LoVo (cell line): ENCODE results near the gene EBLN1.

Source experiments
- DNase-seq: peaks from one replicate; pipeline ENCODE4 v3.0.0-alpha.2; 2016; ENCODE audit warnings: low spot score

Gene EBLN1

GRCh38 chr10:22217842-22218241, at the start of gene EBLN1:
EBLN1 (minus strand) TSS chr10:22218015; CDS start chr10:22209983, 8,032 bp downstream.
- DNase-seq, result no peak

DNA sequence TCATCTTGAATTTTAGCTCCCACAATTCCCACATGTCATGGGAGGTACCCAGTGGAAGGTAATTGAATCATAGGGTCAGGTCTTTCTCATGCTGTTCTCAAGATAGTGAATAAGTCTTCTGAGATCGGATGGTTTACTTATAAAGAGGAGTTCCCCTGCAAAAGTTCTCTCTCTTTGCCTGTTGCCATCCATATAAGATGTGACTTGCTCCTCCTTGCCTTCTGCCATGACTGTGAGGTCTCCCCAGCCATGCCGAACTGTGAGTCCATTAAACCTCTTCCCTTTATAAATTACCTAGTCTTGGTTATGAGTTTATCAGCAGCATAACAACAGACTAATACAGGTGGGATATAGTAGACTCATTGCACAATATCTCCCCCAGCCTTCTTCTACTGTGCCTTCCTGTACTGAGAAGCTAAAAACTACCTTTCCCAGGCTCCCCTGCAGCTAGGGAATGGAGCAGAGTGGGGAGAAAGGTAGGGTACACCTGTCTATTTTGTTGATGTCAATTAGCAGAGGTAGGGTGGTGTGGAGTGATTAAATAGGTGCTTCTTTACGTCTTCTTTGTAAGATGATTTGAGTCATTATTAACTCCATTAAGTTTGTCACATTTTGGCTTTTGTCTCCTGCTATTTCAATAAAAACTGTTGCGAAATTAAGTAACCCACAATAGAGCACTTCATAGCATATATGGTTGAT, 48.2 kb upstream of the EBLN1 start:
- DNase-seq, result no peak

- no peak for DNase-seq
Measured at GRCh38 chr10:22263106-22263505, 45.3 kb upstream of the EBLN1 start.

DNA sequence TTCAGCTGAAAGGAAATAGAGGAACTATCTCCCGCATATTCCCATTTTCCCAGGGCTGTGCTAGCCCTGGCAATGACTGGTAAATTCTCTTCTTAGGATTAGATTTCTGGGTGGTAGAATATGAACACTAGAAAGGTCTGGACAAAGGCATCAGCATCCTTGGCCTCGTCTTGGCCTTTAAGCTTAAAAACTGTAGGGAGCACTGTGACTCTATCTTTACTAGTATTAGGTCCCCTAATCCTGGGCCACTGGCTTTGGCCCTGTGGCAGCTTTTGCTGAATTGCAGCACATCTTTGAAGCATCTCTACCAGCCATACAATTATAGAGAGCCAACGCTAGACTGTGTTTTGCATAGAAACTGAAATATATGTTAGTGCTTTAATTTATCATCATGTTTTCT, 41.5 kb upstream of the EBLN1 start:
- DNase-seq, result no peak

DNA sequence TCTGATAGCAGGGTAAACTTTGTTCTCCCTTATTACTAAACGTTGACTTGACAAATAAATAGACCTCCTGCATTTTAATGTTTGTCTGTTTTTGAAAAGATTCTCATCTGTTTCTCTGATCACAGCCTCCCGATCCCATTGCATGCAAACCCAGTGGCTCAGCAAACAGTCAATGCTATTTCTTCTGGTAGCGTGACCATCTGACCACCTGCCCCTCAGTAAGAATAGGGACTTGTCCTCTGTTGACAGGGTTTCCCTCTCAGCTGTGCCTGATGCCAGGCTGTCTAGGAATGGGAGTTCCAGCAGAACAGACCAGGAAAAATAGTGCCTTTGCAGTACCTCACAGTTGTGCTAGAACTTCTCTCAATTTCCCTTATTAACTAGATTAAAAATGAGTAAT, 40.7 kb upstream of the EBLN1 start:
- no peak for DNase-seq

DNA sequence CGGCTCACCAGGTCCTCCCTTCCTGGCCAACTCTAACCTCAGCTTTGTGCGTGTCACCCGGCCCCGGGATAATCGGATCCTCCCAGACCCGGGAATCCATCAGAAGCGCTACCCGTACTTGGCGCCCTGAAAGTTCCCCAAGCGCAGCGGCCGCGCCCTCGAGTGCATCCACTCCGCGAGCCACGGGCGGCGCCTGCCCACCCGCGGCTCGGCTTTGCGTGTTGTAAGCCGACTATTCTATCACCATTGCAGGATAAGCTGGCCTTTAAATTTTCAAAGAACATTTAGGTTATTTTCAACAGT, 35.7 kb upstream of the EBLN1 start:
- no peak for DNase-seq

- no peak for DNase-seq
Measured at GRCh38 chr10:22252801-22253579, 35.2 kb upstream of the EBLN1 start.

DNA sequence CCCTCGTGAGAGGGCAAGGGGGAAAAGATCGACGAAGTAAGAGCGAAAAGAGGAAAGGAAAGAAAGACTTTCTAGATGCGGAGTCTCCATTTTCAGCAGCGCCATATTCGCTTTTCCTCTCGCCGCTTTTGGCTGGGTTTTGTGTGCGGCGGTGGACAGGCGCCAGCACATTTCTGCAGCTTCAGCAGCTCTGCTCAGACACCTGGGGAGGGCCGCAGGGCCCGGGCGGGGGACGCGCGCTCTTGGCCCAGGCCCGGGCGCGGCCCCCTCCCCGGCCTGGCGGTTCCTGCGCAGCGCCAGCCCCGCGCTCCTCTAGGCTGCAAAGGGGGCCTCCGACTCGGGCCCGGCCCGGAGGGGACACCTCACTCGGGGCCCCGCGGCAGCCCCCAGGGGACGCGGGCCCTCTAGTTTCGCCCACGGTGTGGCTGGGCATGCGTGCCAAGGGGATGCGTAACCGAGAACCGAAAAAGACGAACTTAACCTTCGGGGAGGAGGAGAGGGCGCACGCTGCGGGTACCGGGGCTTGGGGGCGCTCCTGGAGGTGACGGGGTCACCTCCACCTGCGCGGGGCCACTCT, 34.5 kb upstream of the EBLN1 start:
- DNase-seq, result no peak

DNA sequence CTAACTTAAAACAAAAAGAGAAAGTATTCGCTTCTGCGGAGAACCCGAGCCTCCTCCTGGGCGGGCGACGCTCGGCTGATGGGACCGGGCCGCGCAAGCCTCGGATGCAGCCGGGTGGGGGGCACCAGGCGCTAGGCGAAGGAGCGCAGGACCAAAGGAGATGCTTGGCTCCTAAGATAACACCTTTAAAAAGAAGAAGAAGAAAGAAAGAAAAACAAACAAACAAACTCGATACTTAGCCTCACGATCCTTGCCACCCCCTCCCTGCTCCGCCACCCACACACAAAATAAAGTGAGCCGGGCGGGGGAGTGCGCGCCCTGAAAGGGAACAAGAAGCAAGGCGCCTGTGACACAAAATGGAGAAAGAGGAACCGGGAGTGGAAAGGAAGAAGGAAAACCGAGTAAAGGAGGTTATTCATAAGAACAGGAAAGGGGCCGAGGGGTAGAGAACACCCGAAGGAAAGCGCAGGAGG, 34.0 kb upstream of the EBLN1 start:
- DNase-seq, result no peak

DNA sequence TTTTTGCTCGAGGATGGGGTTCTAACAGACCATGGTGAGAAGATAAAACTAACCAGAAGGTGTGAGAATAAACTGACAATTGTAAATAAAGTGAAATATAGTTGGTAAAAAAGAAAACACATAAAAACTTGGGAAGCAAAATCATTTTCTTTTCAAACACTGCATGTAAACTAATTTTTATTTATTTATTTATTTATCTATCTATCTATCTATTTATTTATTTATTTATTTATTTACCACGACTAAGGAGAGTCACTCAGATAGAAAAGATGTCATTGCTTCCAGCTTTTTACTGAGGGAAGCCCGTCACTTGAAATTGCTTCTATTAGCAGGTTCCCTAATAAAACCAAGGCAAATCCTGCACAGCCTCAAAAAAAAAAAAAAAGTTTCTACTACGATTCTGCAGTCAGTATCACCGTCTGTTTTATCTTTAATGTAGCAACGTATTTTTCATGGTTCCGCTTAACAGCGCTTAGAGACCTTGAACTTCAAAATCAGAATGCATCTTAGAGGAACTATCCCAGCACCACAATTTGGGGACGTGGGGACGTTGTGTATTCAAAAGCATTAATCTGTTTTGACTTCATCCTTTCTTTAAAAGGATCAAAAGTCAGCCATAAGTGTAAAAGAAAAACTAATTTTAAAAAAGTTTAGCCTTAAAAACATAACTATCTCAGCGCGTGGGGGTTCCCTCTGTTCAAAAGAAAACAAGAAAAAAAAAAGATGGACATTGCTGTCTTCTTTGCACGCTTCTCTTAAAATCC, 33.3 kb upstream of the EBLN1 start:
- DNase-seq, result no peak

- no peak for DNase-seq
Measured at GRCh38 chr10:22247636-22248035, 29.8 kb upstream of the EBLN1 start.

GRCh38 chr10:22246680-22247391, 29.0 kb upstream of the EBLN1 start:
- peak; percentile 85 for DNase-seq

GRCh38 chr10:22245567-22245966, 27.8 kb upstream of the EBLN1 start:
- DNase-seq, result peak; percentile 4

DNA sequence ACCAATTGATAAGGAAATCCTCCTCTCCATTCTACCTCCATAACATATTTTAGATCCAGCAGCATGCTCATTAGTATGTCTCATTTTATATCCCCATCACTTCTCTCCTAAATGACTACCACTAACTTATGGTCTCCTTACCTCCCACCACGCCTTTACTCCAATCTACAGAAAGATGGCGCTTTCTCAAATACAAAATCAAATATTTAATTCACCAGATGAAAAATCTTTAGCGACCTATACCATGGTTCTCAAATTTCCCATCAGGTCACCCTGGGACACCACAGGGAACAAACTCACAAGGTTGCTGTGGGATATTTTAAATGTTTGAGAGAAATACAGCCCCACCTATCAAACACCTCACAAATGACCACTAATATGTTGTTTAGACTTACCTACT, 27.0 kb upstream of the EBLN1 start:
- DNase-seq, result no peak

GRCh38 chr10:22244001-22244400, 26.2 kb upstream of the EBLN1 start:
- DNase-seq, result no peak

GRCh38 chr10:22243321-22243720, 25.5 kb upstream of the EBLN1 start:
- no peak for DNase-seq

DNA sequence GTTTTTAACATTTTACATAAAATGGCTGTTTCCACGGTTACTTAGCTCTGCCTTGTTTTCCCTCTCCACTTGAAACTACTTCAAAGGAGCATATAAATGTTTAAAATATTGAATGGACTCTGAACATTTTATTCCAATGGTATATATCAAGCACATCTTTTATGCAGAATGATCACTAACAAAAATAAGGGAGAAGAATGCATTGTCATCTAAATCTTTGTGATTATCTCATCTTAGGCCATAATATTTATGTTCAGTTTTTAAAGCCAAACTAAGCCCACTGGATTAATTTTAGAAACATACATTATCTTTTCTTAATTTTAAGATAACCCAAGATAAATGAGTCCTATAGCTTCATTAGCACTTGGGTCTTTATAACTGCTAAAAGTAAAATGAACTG, 13.4 kb upstream of the EBLN1 start:
- DNase-seq, result no peak

DNA sequence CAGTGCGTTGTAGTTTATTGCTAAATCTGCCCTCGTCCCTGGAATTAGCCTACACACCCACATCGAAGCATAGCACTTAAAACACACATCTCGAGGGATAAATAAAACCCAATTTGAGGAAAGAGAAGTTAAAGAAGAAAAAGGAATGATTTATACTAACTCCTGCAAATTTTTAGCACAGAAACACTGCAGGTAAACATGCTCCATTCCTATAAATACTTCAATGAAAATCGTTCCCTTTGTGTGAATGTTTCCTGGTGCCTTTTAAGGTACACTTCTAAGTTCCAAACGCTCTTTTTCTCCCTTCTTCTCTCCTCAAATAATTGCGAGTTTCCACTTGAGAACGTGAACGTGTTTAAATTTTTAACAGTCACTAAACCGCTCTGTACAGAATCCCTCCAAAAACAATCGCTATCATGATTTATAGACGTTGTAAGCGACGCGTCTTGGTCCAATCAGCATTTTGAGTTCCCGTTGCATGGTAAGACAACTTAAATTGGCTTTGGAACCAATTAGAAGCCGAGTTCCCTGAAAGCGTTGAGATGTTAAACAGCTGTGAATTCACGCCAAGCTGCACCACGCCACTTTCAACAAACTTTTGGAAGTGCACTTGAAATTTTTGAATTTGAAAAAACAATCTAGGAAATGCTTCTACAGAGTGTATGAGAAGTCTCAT, 12.5 kb upstream of the EBLN1 start:
- peak; percentile 54 for DNase-seq

GRCh38 chr10:22229802-22230157, 12.0 kb upstream of the EBLN1 start:
- DNase-seq, result no peak

DNA sequence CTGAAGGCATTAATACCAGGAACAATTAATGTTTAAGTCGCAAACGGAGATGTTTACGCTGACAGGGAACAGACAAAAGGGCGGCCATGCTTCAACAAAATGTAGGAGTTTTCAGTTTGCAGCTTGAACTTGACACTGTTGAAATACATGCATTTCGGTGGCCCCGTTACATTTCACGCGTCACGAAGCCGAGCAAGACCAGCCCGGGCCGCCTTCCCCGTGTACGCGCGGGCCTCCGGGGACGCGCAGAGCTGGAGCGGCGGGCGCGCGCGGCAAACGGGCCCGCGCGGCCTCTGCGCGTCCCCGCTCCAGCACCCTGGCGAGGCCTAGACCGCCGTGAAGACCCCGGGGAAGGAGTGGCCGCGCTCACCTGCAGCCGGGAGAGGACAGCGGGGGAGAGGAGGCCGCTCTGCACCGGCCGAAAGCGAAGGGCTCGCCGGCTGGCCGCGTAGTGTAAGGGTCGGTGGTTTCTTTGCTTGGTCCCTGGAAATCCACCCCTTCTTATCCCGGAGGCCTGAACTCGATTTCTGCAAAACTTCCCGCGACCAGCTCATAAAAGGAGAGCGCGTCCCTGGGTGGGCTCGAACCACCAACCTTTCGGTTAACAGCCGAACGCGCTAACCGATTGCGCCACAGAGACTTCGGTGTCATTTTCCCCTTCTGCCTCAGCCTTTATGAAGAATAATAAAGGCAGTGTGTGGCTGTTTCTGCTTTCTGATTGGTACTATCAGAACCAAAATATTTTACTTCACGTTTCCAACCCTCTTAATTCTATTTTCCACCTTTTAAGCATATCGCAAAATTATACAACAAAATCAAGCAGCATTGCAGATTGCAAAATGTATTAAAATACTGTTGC, 11.4 kb upstream of the EBLN1 start:
- DNase-seq, result peak; percentile 81
